K562 (cell line): Measurements from ENCODE around the gene MCM7. TPM values are rescaled to one million over a fixed set of nuclear protein-coding genes. Genes with fewer than 3 reads are reported as not detected.

Experiments used
- ARID2 ChIP-seq: fragments of 450-650 bp; IDR thresholded peaks from 2 replicates; pipeline ENCODE4 v1.6.1; 2017; ENCODE audit warnings: antibody characterized with exemption, mild to moderate bottlenecking
- ASH1L ChIP-seq: fragments of 450-650 bp; IDR thresholded peaks from 2 replicates; pipeline ENCODE4 v1.6.1; 2018; ENCODE audit warnings: borderline replicate concordance, mild to moderate bottlenecking, low read depth; ENCODE audit not compliant: partially characterized antibody
- CEBPZ ChIP-seq: fragments of 150-350 bp; IDR thresholded peaks from 2 replicates; pipeline ENCODE4 v1.6.1; 2014; ENCODE audit warnings: low read depth, mild to moderate bottlenecking, low read length, borderline replicate concordance
- NBN ChIP-seq: fragments of 450-650 bp; IDR thresholded peaks from 2 replicates; pipeline ENCODE4 v1.6.1; 2016; ENCODE audit warnings: low read depth, mild to moderate bottlenecking
- RBM17 ChIP-seq: fragments of 200-400 bp; formaldehyde crosslinking; IDR thresholded peaks from 2 replicates; pipeline ENCODE4 v1.6.1; 2017; ENCODE audit warnings: low read depth, mild to moderate bottlenecking, low read length, borderline replicate concordance
- RBM25 ChIP-seq: fragments of 200-400 bp; formaldehyde crosslinking; IDR thresholded peaks from 2 replicates; pipeline ENCODE4 v1.6.1; 2018; ENCODE audit warnings: low read length, low read depth, moderate library complexity; ENCODE audit not compliant: severe bottlenecking
- RNF2 ChIP-seq: sonication (generic); IDR thresholded peaks from 2 replicates; pipeline ENCODE4 v1.6.1; 2016
- SAFB2 ChIP-seq: fragments of 200-400 bp; formaldehyde crosslinking; IDR thresholded peaks from 2 replicates; pipeline ENCODE4 v1.6.1; 2018; ENCODE audit warnings: borderline replicate concordance, low read length, low read depth, moderate library complexity; ENCODE audit not compliant: severe bottlenecking
- TFE3 ChIP-seq: fragments of 450-650 bp; formaldehyde crosslinking; IDR thresholded peaks from 2 replicates; pipeline ENCODE4 v1.4.0; 2020; ENCODE audit warnings: mild to moderate bottlenecking, mixed read lengths
- WHSC1 ChIP-seq: IDR thresholded peaks from one replicate; pipeline ENCODE4 v1.6.1; 2012; ENCODE audit warnings: low read length, control low read depth, inconsistent platforms
- ZNF277 ChIP-seq: fragments of 250-450 bp; sonication (Bioruptor Pico); IDR thresholded peaks from 2 replicates; pipeline ENCODE4 v1.8.0; 2022; ENCODE audit warnings: inconsistent platforms, mild to moderate bottlenecking, moderate library complexity, borderline replicate concordance
- ZNF445 ChIP-seq: fragments of 250-450 bp; sonication (Bioruptor Pico); IDR thresholded peaks from 2 replicates; pipeline ENCODE4 v1.4.0; 2020; ENCODE audit warnings: low read depth, mild to moderate bottlenecking, moderate library complexity
- polyA plus RNA-seq, 8 experiments: library from polyadenylated mRNA; depleted of rRNA in 4 of 8; stranded (reverse) in 5 of 8; unstranded in 3 of 8; fragments of >200 nt; fragmentation: Nextera tagmentation in 2 of 8; fragmentation: Illumina TruSeq in 1 of 8; extraction: Ambion mirVana in 2 of 8; extraction: Trizol in 1 of 8; gene quantifications; 2 replicates each; pipeline versions ENCODE4 v1.2.1 to v1.2.3, GENCODE V29; 2011 to 2014; ENCODE audit warnings: inconsistent platforms in 1 of 8, missing spikeins in 1 of 8
- total RNA-seq, 7 experiments: library from RNA; depleted of rRNA in 6 of 7; stranded (reverse); fragments of >200 nt in 6 of 7; fragmentation: Illumina TruSeq in 2 of 7; extraction: Trizol in 2 of 7; gene quantifications; 2 replicates each; pipeline versions ENCODE4 v1.2.1 to v1.2.3, GENCODE V29; 2011 to 2021; ENCODE audit warnings: low replicate concordance in 1 of 7
- TF ChIP-seq, protein P1 (sequence below): fragments of 250-450 bp; sonication (Bioruptor Pico); IDR thresholded peaks from 2 replicates; pipeline ENCODE4 v1.5.0; 2021; ENCODE audit warnings: mild to moderate bottlenecking, borderline replicate concordance
- TF ChIP-seq, protein P2 (sequence below): fragments of 450-650 bp; formaldehyde crosslinking; IDR thresholded peaks from 2 replicates; pipeline ENCODE4 v1.4.0; 2020; ENCODE audit warnings: mild to moderate bottlenecking
- TF ChIP-seq, protein P3 (sequence below): fragments of 250-450 bp; sonication (Bioruptor Pico); IDR thresholded peaks from 2 replicates; pipeline ENCODE4 v1.8.0; 2022; ENCODE audit warnings: moderate library complexity, mild to moderate bottlenecking, inconsistent platforms

The MCM7 gene
- total and polyA plus RNA-seq, 9 of the 15 experiments (the other 6 are each of a cell fraction or from before 2014, with no cell fraction given), result 329 to 856 (median 437) TPM

DNA sequence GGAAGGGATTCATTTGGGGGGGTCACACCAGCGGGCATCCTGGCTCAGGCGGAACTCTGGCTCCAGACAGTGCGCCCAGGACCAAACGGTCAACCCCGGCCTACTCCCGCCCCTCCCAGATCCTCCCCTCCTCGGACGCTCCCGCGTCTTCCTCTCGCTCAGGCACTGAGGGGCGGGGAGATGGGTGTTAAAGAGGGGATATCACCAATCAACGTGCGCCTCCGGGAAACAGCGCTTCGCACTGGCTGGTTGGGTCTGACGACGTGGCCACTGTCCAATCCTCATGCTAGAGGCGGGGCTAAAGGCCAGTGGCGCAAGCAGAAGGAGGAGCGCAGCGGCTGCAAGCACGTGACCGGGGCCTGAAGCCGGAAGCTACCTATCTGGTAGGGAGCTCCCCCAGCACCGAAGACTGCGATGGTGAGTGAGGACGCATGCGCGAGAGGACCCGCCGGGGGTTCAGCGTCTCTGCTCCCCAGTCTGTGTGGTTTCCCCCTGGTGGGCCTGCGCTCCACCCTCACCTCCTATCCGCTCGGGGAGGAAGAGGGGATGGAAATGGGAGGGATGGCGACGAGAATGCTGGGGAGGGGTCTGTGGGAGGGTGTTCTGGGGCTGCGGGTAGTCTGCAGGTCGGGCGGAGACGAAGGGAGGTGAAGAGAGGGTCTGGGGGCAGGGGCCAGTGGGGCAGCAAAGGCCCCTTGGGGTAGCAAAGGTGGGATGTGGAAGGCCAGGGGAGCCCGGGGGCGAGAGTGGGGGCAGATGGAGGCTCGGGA lies 47.5 kb upstream of the MCM7 start, which contains the start of gene LAMTOR4 (continued):
- TF ChIP-seq NBN (no peak; the same call in 1 of the 2 replicates), WHSC1 (no peak), SAFB2 (no peak), RNF2 (no peak), ASH1L (peak; percentile 97), RBM17 (no peak), CEBPZ (peak; percentile 83), TFE3 (CRISPR knock-in tag) (peak; percentile 99), ZNF277 (CRISPR knock-in tag) (no peak), ZNF445 (peak; percentile 63; the same call in 1 of the 2 replicates), ARID2 (no peak), RBM25 (peak; percentile 92)
- TF ChIP-seq, protein P1, sequence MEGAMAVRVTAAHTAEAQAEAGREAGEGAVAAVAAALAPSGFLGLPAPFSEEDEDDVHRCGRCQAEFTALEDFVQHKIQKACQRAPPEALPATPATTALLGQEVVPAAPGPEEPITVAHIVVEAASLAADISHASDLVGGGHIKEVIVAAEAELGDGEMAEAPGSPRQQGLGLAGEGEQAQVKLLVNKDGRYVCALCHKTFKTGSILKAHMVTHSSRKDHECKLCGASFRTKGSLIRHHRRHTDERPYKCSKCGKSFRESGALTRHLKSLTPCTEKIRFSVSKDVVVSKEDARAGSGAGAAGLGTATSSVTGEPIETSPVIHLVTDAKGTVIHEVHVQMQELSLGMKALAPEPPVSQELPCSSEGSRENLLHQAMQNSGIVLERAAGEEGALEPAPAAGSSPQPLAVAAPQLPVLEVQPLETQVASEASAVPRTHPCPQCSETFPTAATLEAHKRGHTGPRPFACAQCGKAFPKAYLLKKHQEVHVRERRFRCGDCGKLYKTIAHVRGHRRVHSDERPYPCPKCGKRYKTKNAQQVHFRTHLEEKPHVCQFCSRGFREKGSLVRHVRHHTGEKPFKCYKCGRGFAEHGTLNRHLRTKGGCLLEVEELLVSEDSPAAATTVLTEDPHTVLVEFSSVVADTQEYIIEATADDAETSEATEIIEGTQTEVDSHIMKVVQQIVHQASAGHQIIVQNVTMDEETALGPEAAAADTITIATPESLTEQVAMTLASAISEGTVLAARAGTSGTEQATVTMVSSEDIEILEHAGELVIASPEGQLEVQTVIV (CRISPR knock-in tag), result no peak
- TF ChIP-seq, protein P2, sequence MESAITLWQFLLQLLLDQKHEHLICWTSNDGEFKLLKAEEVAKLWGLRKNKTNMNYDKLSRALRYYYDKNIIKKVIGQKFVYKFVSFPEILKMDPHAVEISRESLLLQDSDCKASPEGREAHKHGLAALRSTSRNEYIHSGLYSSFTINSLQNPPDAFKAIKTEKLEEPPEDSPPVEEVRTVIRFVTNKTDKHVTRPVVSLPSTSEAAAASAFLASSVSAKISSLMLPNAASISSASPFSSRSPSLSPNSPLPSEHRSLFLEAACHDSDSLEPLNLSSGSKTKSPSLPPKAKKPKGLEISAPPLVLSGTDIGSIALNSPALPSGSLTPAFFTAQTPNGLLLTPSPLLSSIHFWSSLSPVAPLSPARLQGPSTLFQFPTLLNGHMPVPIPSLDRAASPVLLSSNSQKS (CRISPR knock-in tag), result no peak
- TF ChIP-seq, protein P3, sequence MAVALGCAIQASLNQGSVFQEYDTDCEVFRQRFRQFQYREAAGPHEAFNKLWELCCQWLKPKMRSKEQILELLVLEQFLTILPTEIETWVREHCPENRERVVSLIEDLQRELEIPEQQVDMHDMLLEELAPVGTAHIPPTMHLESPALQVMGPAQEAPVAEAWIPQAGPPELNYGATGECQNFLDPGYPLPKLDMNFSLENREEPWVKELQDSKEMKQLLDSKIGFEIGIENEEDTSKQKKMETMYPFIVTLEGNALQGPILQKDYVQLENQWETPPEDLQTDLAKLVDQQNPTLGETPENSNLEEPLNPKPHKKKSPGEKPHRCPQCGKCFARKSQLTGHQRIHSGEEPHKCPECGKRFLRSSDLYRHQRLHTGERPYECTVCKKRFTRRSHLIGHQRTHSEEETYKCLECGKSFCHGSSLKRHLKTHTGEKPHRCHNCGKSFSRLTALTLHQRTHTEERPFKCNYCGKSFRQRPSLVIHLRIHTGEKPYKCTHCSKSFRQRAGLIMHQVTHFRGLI (CRISPR knock-in tag), result no peak
